Measurements from ENCODE around the gene TFF1. TPM values are rescaled to one million over a fixed set of nuclear protein-coding genes. Genes with fewer than 3 reads are reported as not detected.

TFF1 gene
- total RNA-seq, 1 experiment from 2014 or later = 2.2 TPM

GRCh38 chr21:42360317-42360716, 6.0 kb downstream of the TFF1 start:
- intact Hi-C loops (cut with micrococcal nuclease; ENCODE audit: unreplicated experiment) = no loop called here
- Histone ChIP-seq H2AFZ (no peak overlapping the region), H3K4me2 (no peak overlapping the region), H4K20me1 (ENCODE audit: insufficient read depth) (no peaks in the 10 kb centered on the region), H3K9me3 (ENCODE audit: insufficient read depth, low read depth) (no peaks in the 10 kb centered on the region), H3K27ac (no peak overlapping the region), H3K4me1 (replicated peaks; ENCODE audit: insufficient read depth) (peaks cover 19% of the 10 kb centered on the region), H3K27me3 (ENCODE audit: insufficient read depth, low read depth) (no peaks in the 10 kb centered on the region), H3K36me3 (ENCODE audit: low read depth) (no peaks in the 10 kb centered on the region), H3K4me3 (no peak overlapping the region), H3F3A (ENCODE audit: insufficient read depth, low read depth) (peaks cover 14% of the 10 kb centered on the region), H3K79me2 (ENCODE audit: low read depth) (no peaks in the 10 kb centered on the region), H3K9me2 (ENCODE audit: insufficient read depth) (no peaks in the 10 kb centered on the region)
- ChIA-PET POLR2A (ENCODE audit: unreplicated experiment) (interaction anchor here (0.6 kb wide), 1 partner anchor 20 kb away, joined by 5 read pairs; no protein-coding TSS in a partner anchor), CTCF (no interaction called here)
- TF ChIP-seq CTCF (conservative IDR thresholded peaks at IDR 0.05) (peak; percentile 44; the same call in 1 of the 2 replicates), EZH2 (IDR thresholded peaks at IDR 0.05; ENCODE audit: low read depth) (no peak)
- DNase-seq = no peak
- BruUV-seq (replicated peaks) = no TSS peak

GRCh38 chr21:42358937-42359336, 7.4 kb downstream of the TFF1 start:
- POLR2A ChIA-PET (ENCODE audit: unreplicated experiment) = no interaction called here
- Histone ChIP-seq H3K79me2 (ENCODE audit: low read depth) (no peaks in the 10 kb centered on the region), H3K4me3 (no peak overlapping the region), H3F3A (ENCODE audit: insufficient read depth, low read depth) (peaks cover 13% of the 10 kb centered on the region), H3K9me3 (ENCODE audit: insufficient read depth, low read depth) (no peaks in the 10 kb centered on the region), H3K9me2 (ENCODE audit: insufficient read depth) (no peaks in the 10 kb centered on the region), H3K36me3 (ENCODE audit: low read depth) (no peaks in the 10 kb centered on the region), H3K4me2 (no peak overlapping the region), H3K4me1 (replicated peaks; ENCODE audit: insufficient read depth) (peaks cover 15% of the 10 kb centered on the region), H2AFZ (no peak overlapping the region), H3K27me3 (ENCODE audit: insufficient read depth, low read depth) (no peaks in the 10 kb centered on the region), H4K20me1 (ENCODE audit: insufficient read depth) (no peaks in the 10 kb centered on the region), H3K27ac (no peak overlapping the region)
- BruUV-seq (replicated peaks) = no TSS peak
- CTCF ChIA-PET = interaction anchor here (0.6 kb wide), 1 partner anchor 23 kb away, joined by 3 read pairs; no protein-coding TSS in a partner anchor
- intact Hi-C loops (cut with micrococcal nuclease; ENCODE audit: unreplicated experiment) = no loop called here
- no peak for DNase-seq
- TF ChIP-seq CTCF (conservative IDR thresholded peaks at IDR 0.05) = no peak
- TF ChIP-seq EZH2 (IDR thresholded peaks at IDR 0.05; ENCODE audit: low read depth) = no peak

GRCh38 chr21:42358261-42358660, 8.1 kb downstream of the TFF1 start:
- peaks cover 7% of the 10 kb centered on the region; the same call in 1 of the 2 replicates for H3F3A ChIP-seq (ENCODE audit: insufficient read depth, low read depth)
- H3K9me2 ChIP-seq (ENCODE audit: insufficient read depth) = no peaks in the 10 kb centered on the region
- no TSS peak for BruUV-seq (replicated peaks)
- ChIA-PET CTCF (no interaction called here), POLR2A (ENCODE audit: unreplicated experiment) (no interaction called here)
- H3K4me2 ChIP-seq = no peak overlapping the region
- no peaks in the 10 kb centered on the region for H3K36me3 ChIP-seq (ENCODE audit: low read depth)
- intact Hi-C loops (cut with micrococcal nuclease; ENCODE audit: unreplicated experiment) = no loop called here
- no peaks in the 10 kb centered on the region for H3K79me2 ChIP-seq (ENCODE audit: low read depth)
- TF ChIP-seq EZH2 (IDR thresholded peaks at IDR 0.05; ENCODE audit: low read depth) = no peak
- no peaks in the 10 kb centered on the region for H4K20me1 ChIP-seq (ENCODE audit: insufficient read depth)
- no peaks in the 10 kb centered on the region for H3K9me3 ChIP-seq (ENCODE audit: insufficient read depth, low read depth)
- H3K4me3 ChIP-seq = no peak overlapping the region
- no peak overlapping the region for H3K27ac ChIP-seq
- H3K27me3 ChIP-seq (ENCODE audit: insufficient read depth, low read depth) = no peaks in the 10 kb centered on the region
- H3K4me1 ChIP-seq (replicated peaks; ENCODE audit: insufficient read depth) = peaks cover 8% of the 10 kb centered on the region
- no peak for DNase-seq
- no peak overlapping the region for H2AFZ ChIP-seq

GRCh38 chr21:42357307-42357706, 9.0 kb downstream of the TFF1 start:
- intact Hi-C loops (cut with micrococcal nuclease; ENCODE audit: unreplicated experiment) = no loop called here
- no peak overlapping the region for H3K4me2 ChIP-seq
- H3K79me2 ChIP-seq (ENCODE audit: low read depth) = no peaks in the 10 kb centered on the region
- BruUV-seq (replicated peaks) = no TSS peak
- ChIA-PET CTCF (no interaction called here), POLR2A (ENCODE audit: unreplicated experiment) (no interaction called here)
- H3K9me2 ChIP-seq (ENCODE audit: insufficient read depth) = no peaks in the 10 kb centered on the region
- no peaks in the 10 kb centered on the region; the same call in 1 of the 2 replicates for H3F3A ChIP-seq (ENCODE audit: insufficient read depth, low read depth)
- H2AFZ ChIP-seq = no peak overlapping the region
- no peaks in the 10 kb centered on the region for H4K20me1 ChIP-seq (ENCODE audit: insufficient read depth)
- no peaks in the 10 kb centered on the region for H3K36me3 ChIP-seq (ENCODE audit: low read depth)
- no peak for DNase-seq
- H3K27ac ChIP-seq = no peak overlapping the region
- no peaks in the 10 kb centered on the region for H3K4me1 ChIP-seq (replicated peaks; ENCODE audit: insufficient read depth)
- H3K9me3 ChIP-seq (ENCODE audit: insufficient read depth, low read depth) = no peaks in the 10 kb centered on the region
- H3K27me3 ChIP-seq (ENCODE audit: insufficient read depth, low read depth) = no peaks in the 10 kb centered on the region
- no peak overlapping the region for H3K4me3 ChIP-seq
- TF ChIP-seq EZH2 (IDR thresholded peaks at IDR 0.05; ENCODE audit: low read depth) (no peak), CTCF (conservative IDR thresholded peaks at IDR 0.05) (no peak)
